ENCODE data around the gene OPN1SW.

Gene OPN1SW

GRCh38 chr7:128739048-128739962 is 36.3 kb downstream of the OPN1SW start, which contains the start of gene CALU:
Gene CALU, plus strand, starts transcription at chr7:128739359. Its CDS starts 9,225 bp downstream, at chr7:128748584.
- no peak for TF ChIP-seq CTCF (IDR thresholded peaks at IDR 0.05)
- peak within 1 kb of the TSS; percentile 70 for H3K4me2 ChIP-seq (ENCODE audit: low read length)
- peak within 1 kb of the TSS; percentile 67 for H3K9ac ChIP-seq
- H3K27ac ChIP-seq: peak within 1 kb of the TSS; percentile 75
- H3K79me2 ChIP-seq: peaks cover 35% of the 10 kb centered on the region
- no peaks in the 10 kb centered on the region for H3K9me3 ChIP-seq (ENCODE audit: control insufficient read depth, low read length)
- peaks cover 9% of the 10 kb centered on the region for H3K4me1 ChIP-seq
- H2AFZ ChIP-seq: peak within 1 kb of the TSS; percentile 86
- H3K4me3 ChIP-seq (ENCODE audit: low read depth, low read length): peak within 1 kb of the TSS; percentile 94
- H3K36me3 ChIP-seq (ENCODE audit: control insufficient read depth, insufficient read depth, low read length): no peaks in the 10 kb centered on the region
- H3K27me3 ChIP-seq (ENCODE audit: control insufficient read depth, insufficient read depth, low read length): no peaks in the 10 kb centered on the region

- TF ChIP-seq CTCF (IDR thresholded peaks at IDR 0.05): peak; percentile 9
- Histone ChIP-seq H3K36me3 (ENCODE audit: control insufficient read depth, insufficient read depth, low read length) (no peaks in the 10 kb centered on the region), H3K4me3 (ENCODE audit: low read depth, low read length) (peak overlapping the region; percentile 94), H3K9me3 (ENCODE audit: control insufficient read depth, low read length) (no peaks in the 10 kb centered on the region), H3K27me3 (ENCODE audit: control insufficient read depth, insufficient read depth, low read length) (no peaks in the 10 kb centered on the region), H3K79me2 (peaks cover 30% of the 10 kb centered on the region), H2AFZ (peak overlapping the region; percentile 86), H3K4me2 (ENCODE audit: low read length) (peak overlapping the region; percentile 70), H3K27ac (peak overlapping the region; percentile 75), H3K4me1 (peaks cover 9% of the 10 kb centered on the region), H3K9ac (no peak overlapping the region)
Observed at GRCh38 chr7:128738570-128739047, 37.0 kb downstream of the OPN1SW start.

GRCh38 chr7:128737867-128738385 is 37.7 kb downstream of the OPN1SW start:
- Histone ChIP-seq H3K79me2 (peaks cover 28% of the 10 kb centered on the region), H3K4me2 (ENCODE audit: low read length) (no peak overlapping the region), H3K36me3 (ENCODE audit: control insufficient read depth, insufficient read depth, low read length) (no peaks in the 10 kb centered on the region), H3K9me3 (ENCODE audit: control insufficient read depth, low read length) (no peaks in the 10 kb centered on the region), H2AFZ (peak overlapping the region; percentile 86), H3K9ac (no peak overlapping the region), H3K4me3 (ENCODE audit: low read depth, low read length) (no peak overlapping the region), H3K4me1 (peaks cover 9% of the 10 kb centered on the region), H3K27me3 (ENCODE audit: control insufficient read depth, insufficient read depth, low read length) (no peaks in the 10 kb centered on the region), H3K27ac (no peak overlapping the region)
- no peak for TF ChIP-seq CTCF (IDR thresholded peaks at IDR 0.05)

- no peaks in the 10 kb centered on the region for H3K36me3 ChIP-seq (ENCODE audit: control insufficient read depth, insufficient read depth, low read length)
- no peak overlapping the region for H3K27ac ChIP-seq
- no peak overlapping the region for H3K4me2 ChIP-seq (ENCODE audit: low read length)
- no peak overlapping the region for H2AFZ ChIP-seq
- peaks cover 26% of the 10 kb centered on the region for H3K79me2 ChIP-seq
- H3K27me3 ChIP-seq (ENCODE audit: control insufficient read depth, insufficient read depth, low read length): no peaks in the 10 kb centered on the region
- TF ChIP-seq CTCF (IDR thresholded peaks at IDR 0.05): no peak
- no peak overlapping the region for H3K4me3 ChIP-seq (ENCODE audit: low read depth, low read length)
- H3K9ac ChIP-seq: no peak overlapping the region
- peaks cover 9% of the 10 kb centered on the region for H3K4me1 ChIP-seq
- H3K9me3 ChIP-seq (ENCODE audit: control insufficient read depth, low read length): no peaks in the 10 kb centered on the region
Observed at GRCh38 chr7:128737441-128737840, 38.2 kb downstream of the OPN1SW start.
